Posterior vena cava (tissue), 2 donors: Measurements from ENCODE around the gene RUSF1. TPM values are rescaled to one million over a fixed set of nuclear protein-coding genes. Genes with fewer than 3 reads are reported as not detected.
"Not testable (repeated sequence)": the region's sequence is repeated elsewhere in the genome, so short reads cannot be mapped to it uniquely, and the experiment has no call there.

Source experiments
- DNase-seq: peaks from one replicate; pipeline ENCODE4 v3.0.0-alpha.2; 2020; ENCODE audit warnings: low spot score
- intact Hi-C, 2 donors: fragments of 100-400 bp; cut with DNase I; formaldehyde crosslinking; loops; one replicate each; pipeline versions ENCODE4 v1.14.1 to v1.14.2; 2022 to 2023
- total RNA-seq, 2 donors: library from RNA; stranded (reverse); fragmentation: NEBNext Ultra II Directional; extraction: Animal tissue kit (Norgen Biotek cat#: 25700); gene quantifications; one replicate each; pipeline ENCODE4 v1.2.1, GENCODE V29; 2021
- donor health status: DM: yes; HTN: yes; CAD: no.
- donor health status: DM: yes; HTN: yes; CAD: no.

Gene RUSF1
- total RNA-seq, 2 donors from 2014 or later, result 40.5 to 46.4 TPM

- intact Hi-C loops, result loop anchor here in 1 of 2 donors (10.0 kb wide), 1 partner anchor 1755 kb away; no protein-coding TSS in a partner anchor
- peak; percentile 54 for DNase-seq
Measured at GRCh38 chr16:31489616-31490584, 18.3 kb downstream of the RUSF1 start.

GRCh38 chr16:31489298-31489564 is 19.0 kb downstream of the RUSF1 start:
- DNase-seq, result no peak
- intact Hi-C loops, result no loop called here

- peak; percentile 81 for DNase-seq
- intact Hi-C loops, result no loop called here
Measured at GRCh38 chr16:31488468-31489297, 19.5 kb downstream of the RUSF1 start.

- intact Hi-C loops, result no loop called here
- DNase-seq, result peak; percentile 84
Measured at GRCh38 chr16:31487720-31488467, 20.3 kb downstream of the RUSF1 start.

- DNase-seq, result peak; percentile 80
- intact Hi-C loops, result no loop called here
Measured at GRCh38 chr16:31487071-31487719, 21.0 kb downstream of the RUSF1 start.

- intact Hi-C loops, result no loop called here
- DNase-seq, result no peak
Measured at GRCh38 chr16:31486045-31486444, 22.1 kb downstream of the RUSF1 start.

GRCh38 chr16:31485571-31485970 is 22.6 kb downstream of the RUSF1 start:
- DNase-seq, result peak; percentile 74
- intact Hi-C loops, result no loop called here

- intact Hi-C loops, result no loop called here
- peak; percentile 80 for DNase-seq
Measured at GRCh38 chr16:31484491-31485171, 23.6 kb downstream of the RUSF1 start.

GRCh38 chr16:31484048-31484447 is 24.1 kb downstream of the RUSF1 start:
- intact Hi-C loops, result not testable (repeated sequence)

GRCh38 chr16:31483081-31483480 is 25.1 kb downstream of the RUSF1 start, which contains the start of gene SLC5A2:
TSS of gene SLC5A2 (plus strand) at chr16:31483123. CDS start at chr16:31483137, 14 bp downstream.
- DNase-seq, result peak; percentile 55
- intact Hi-C loops, result no loop called here

More at GRCh38 chr16:31484048-31484447, 24.1 kb downstream of the RUSF1 start:
- peak; percentile 43 for DNase-seq

GRCh38 chr16:31480851-31481536 is 27.2 kb downstream of the RUSF1 start:
- DNase-seq, result no peak
- intact Hi-C loops, result no loop called here

- DNase-seq, result no peak
- intact Hi-C loops, result loop anchor here in 1 of 2 donors (5.0 kb wide), 1 partner anchor 962 kb away; no protein-coding TSS in a partner anchor
Measured at GRCh38 chr16:31479751-31480150, 28.4 kb downstream of the RUSF1 start.

GRCh38 chr16:31478956-31479355 is 29.2 kb downstream of the RUSF1 start:
- no peak for DNase-seq
- intact Hi-C loops, result loop anchor here in 1 of 2 donors (5.0 kb wide), 1 partner anchor 962 kb away; no protein-coding TSS in a partner anchor

GRCh38 chr16:31477220-31478216 is 30.7 kb downstream of the RUSF1 start:
- intact Hi-C loops, result loop anchor here in 1 of 2 donors (5.0 kb wide), 1 partner anchor 960 kb away; no protein-coding TSS in a partner anchor
- no peak for DNase-seq

GRCh38 chr16:31476303-31477219 is 31.6 kb downstream of the RUSF1 start:
- intact Hi-C loops, result loop anchor here in 1 of 2 donors (5.0 kb wide), 1 partner anchor 959 kb away; no protein-coding TSS in a partner anchor
- DNase-seq, result peak; percentile 94
